HepG2 (cell line): ENCODE measurements around the gene H6PD. TPM values are rescaled to one million over a fixed set of nuclear protein-coding genes. Genes with fewer than 3 reads are reported as not detected.

Source experiments
- DMAP1 ChIP-seq: IDR thresholded peaks from 2 replicates; pipeline ENCODE4 v1.6.1; 2016
- ETV5 ChIP-seq: IDR thresholded peaks from 2 replicates; pipeline ENCODE4 v1.6.1; 2018; ENCODE audit warnings: missing biosample characterization, missing genetic modification reagents, inconsistent platforms, borderline replicate concordance
- GFI1 ChIP-seq: sonication (generic); formaldehyde crosslinking; IDR thresholded peaks from 2 replicates; pipeline ENCODE4 v1.5.0; 2020; ENCODE audit warnings: missing genetic modification reagents, mild to moderate bottlenecking, borderline replicate concordance
- HNF4A ChIP-seq: sonication (generic); formaldehyde crosslinking; IDR thresholded peaks from 2 replicates; pipeline ENCODE4 v1.4.0; 2020; ENCODE audit warnings: missing genetic modification reagents
- HNF4G ChIP-seq, 2 experiments: sonication (generic) in 1 of 2; formaldehyde crosslinking in 1 of 2; IDR thresholded peaks; 2 replicates each; pipeline versions ENCODE4 v1.4.0 to v1.6.1; 2011 to 2020; ENCODE audit warnings: borderline replicate concordance in 2 of 2, low read depth in 2 of 2, mild to moderate bottlenecking in 2 of 2, low read length in 1 of 2, missing genetic modification reagents in 1 of 2, moderate library complexity in 1 of 2
- HOXD1 ChIP-seq: sonication (generic); formaldehyde crosslinking; IDR thresholded peaks from 2 replicates; pipeline ENCODE4 v1.5.0; 2020; ENCODE audit warnings: missing genetic modification reagents
- MTA3 ChIP-seq: sonication (generic); formaldehyde crosslinking; IDR thresholded peaks from 2 replicates; pipeline ENCODE4 v1.4.0; 2020; ENCODE audit warnings: missing genetic modification reagents
- MYC ChIP-seq: sonication (generic); formaldehyde crosslinking; IDR thresholded peaks from 2 replicates; pipeline ENCODE4 v1.9.0; 2021; ENCODE audit warnings: missing genetic modification reagents, borderline replicate concordance
- NRL ChIP-seq: sonication (generic); formaldehyde crosslinking; IDR thresholded peaks from 2 replicates; pipeline ENCODE4 v1.5.0; 2020; ENCODE audit warnings: missing genetic modification reagents, mild to moderate bottlenecking, moderate library complexity, borderline replicate concordance
- PHB2 ChIP-seq: fragments of 450-650 bp; IDR thresholded peaks from 2 replicates; pipeline ENCODE4 v1.6.1; 2018; ENCODE audit not compliant: partially characterized antibody
- POLR2AphosphoS5 ChIP-seq: IDR thresholded peaks from 2 replicates; pipeline ENCODE4 v1.6.1; 2012; ENCODE audit warnings: low read depth, low read length
- RELA ChIP-seq: sonication (generic); formaldehyde crosslinking; IDR thresholded peaks from 2 replicates; pipeline ENCODE4 v1.4.0; 2020; ENCODE audit warnings: missing genetic modification reagents
- ZFP37 ChIP-seq: sonication (generic); formaldehyde crosslinking; IDR thresholded peaks from 2 replicates; pipeline ENCODE4 v1.4.0; 2020; ENCODE audit warnings: missing genetic modification reagents, borderline replicate concordance
- ZIK1 ChIP-seq: sonication (generic); formaldehyde crosslinking; IDR thresholded peaks from 2 replicates; pipeline ENCODE4 v1.5.0; 2020; ENCODE audit warnings: mild to moderate bottlenecking, low read depth, missing genetic modification reagents, borderline replicate concordance
- ZNF101 ChIP-seq: sonication (generic); formaldehyde crosslinking; IDR thresholded peaks from 2 replicates; pipeline ENCODE4 v1.4.0; 2020; ENCODE audit warnings: mild to moderate bottlenecking, low read depth, missing genetic modification reagents, borderline replicate concordance
- ZNF143 ChIP-seq: sonication (generic); formaldehyde crosslinking; IDR thresholded peaks from 2 replicates; pipeline ENCODE4 v1.4.0; 2020; ENCODE audit warnings: missing genetic modification reagents
- ZNF543 ChIP-seq: sonication (generic); formaldehyde crosslinking; IDR thresholded peaks from 2 replicates; pipeline ENCODE4 v1.4.0; 2020; ENCODE audit warnings: mild to moderate bottlenecking, missing genetic modification reagents
- ZNF605 ChIP-seq: sonication (generic); formaldehyde crosslinking; IDR thresholded peaks from 2 replicates; pipeline ENCODE4 v1.8.0; 2022; ENCODE audit warnings: mild to moderate bottlenecking, missing genetic modification reagents
- ZNF709 ChIP-seq: sonication (generic); formaldehyde crosslinking; IDR thresholded peaks from 2 replicates; pipeline ENCODE4 v1.5.0; 2020; ENCODE audit warnings: mild to moderate bottlenecking, missing genetic modification reagents
- ZNF788 ChIP-seq: sonication (generic); formaldehyde crosslinking; IDR thresholded peaks from 2 replicates; pipeline ENCODE4 v1.5.0; 2020; ENCODE audit warnings: mild to moderate bottlenecking, missing genetic modification reagents, borderline replicate concordance
- polyA plus RNA-seq, 8 experiments: library from polyadenylated mRNA; depleted of rRNA in 3 of 8; stranded (reverse) in 7 of 8; unstranded in 1 of 8; fragments of >200 nt; fragmentation: Illumina TruSeq in 4 of 8; extraction: Trizol in 4 of 8; gene quantifications; 2 replicates each; pipeline versions ENCODE4 v1.2.1 to v1.2.3, GENCODE V29; 2011 to 2016; ENCODE audit warnings: low read depth in 4 of 8, missing spikeins in 1 of 8, mixed read lengths in 1 of 8; ENCODE audit not compliant: insufficient read depth in 1 of 8
- total RNA-seq, 5 experiments: library from RNA; depleted of rRNA; stranded (reverse); fragments of >200 nt; fragmentation: Illumina TruSeq; extraction: Trizol; gene quantifications; 2 replicates each; pipeline ENCODE4 v1.2.3, GENCODE V29; 2016; ENCODE audit warnings: low read depth in 1 of 5
- TF ChIP-seq, protein P1 (sequence below): IDR thresholded peaks from 2 replicates; pipeline ENCODE4 v1.6.1; 2016; ENCODE audit warnings: missing genetic modification reagents, missing compliant biosample characterization
- TF ChIP-seq, protein P2 (sequence below): sonication (generic); formaldehyde crosslinking; IDR thresholded peaks from 2 replicates; pipeline ENCODE4 v1.5.0; 2020; ENCODE audit warnings: missing genetic modification reagents
- TF ChIP-seq, protein P3 (sequence below): sonication (generic); formaldehyde crosslinking; IDR thresholded peaks from 2 replicates; pipeline ENCODE4 v1.5.0; 2020; ENCODE audit warnings: missing genetic modification reagents, mild to moderate bottlenecking, borderline replicate concordance
- TF ChIP-seq, protein P4 (sequence below): sonication (generic); formaldehyde crosslinking; IDR thresholded peaks from 2 replicates; pipeline ENCODE4 v1.8.1; 2023; ENCODE audit warnings: mild to moderate bottlenecking, moderate library complexity, missing genetic modification reagents

H6PD gene
- total and polyA plus RNA-seq, 2 of the 13 experiments (the other 11 are each of a cell fraction or from before 2014, with no cell fraction given): 9.3 to 14.1 TPM

DNA sequence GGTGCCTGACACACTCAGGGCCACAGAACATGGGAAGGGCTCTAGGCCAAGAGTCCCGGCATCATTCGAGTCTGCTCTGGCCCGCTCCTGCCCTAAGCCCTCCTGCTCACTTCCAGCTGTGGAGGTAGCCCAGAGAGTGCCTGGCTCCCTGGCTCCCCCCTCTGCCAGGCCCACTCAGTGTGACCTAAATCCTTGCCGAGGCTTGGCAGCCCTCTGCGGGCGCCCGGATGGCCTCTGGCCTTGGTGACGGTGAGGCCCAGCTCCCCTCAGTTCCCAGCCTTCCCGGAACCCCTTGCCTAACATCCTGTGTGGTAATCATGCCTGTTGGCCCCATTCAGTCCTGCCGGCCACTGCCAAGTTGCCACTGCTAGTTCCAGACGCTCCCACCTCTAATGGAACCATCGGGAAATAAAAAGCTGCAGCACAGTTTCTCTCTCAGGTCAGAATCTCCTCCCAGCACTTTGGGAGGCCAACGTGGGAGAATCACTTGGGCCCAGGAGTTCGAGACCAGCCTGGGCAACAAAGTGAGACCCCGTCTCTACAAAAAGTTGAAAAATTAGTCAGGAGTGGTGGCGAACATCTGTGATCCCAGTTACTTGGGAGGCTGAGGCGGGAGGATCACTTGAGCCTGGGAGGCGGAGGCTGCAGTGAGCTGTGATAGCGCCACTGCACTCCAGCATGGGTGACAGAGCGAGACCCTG is 1.2 kb upstream of the H6PD start (continued):
- TF ChIP-seq ETV5 (CRISPR knock-in tag) (peak; percentile 99), HNF4G (IDR thresholded peaks at IDR 0.05; ENCODE audit: borderline replicate concordance, low read depth, low read length) (no peak; the same call in 1 of the 2 replicates), HNF4G (CRISPR knock-in tag; IDR thresholded peaks at IDR 0.05; ENCODE audit: borderline replicate concordance, low read depth) (peak; percentile 71; the same call in 1 of the 2 replicates), ZNF605 (CRISPR knock-in tag) (peak; percentile 95), DMAP1 (CRISPR knock-in tag) (peak; percentile 63), HNF4A (peak; percentile 70), POLR2AphosphoS5 (peak; percentile 65), ZIK1 (CRISPR knock-in tag) (peak; percentile 87; the same call in 1 of the 2 replicates), ZNF709 (peak; percentile 56; the same call in 1 of the 2 replicates), MTA3 (no peak), NRL (CRISPR knock-in tag) (peak; percentile 91), HOXD1 (CRISPR knock-in tag) (peak; percentile 70; the same call in 1 of the 2 replicates), PHB2 (no peak), ZNF101 (CRISPR knock-in tag) (no peak), ZFP37 (CRISPR knock-in tag) (no peak), ZNF143 (CRISPR knock-in tag) (peak; percentile 56), ZNF788 (CRISPR knock-in tag) (peak; percentile 93; the same call in 1 of the 2 replicates), MYC (CRISPR knock-in tag) (peak; percentile 73; the same call in 1 of the 2 replicates), ZNF543 (CRISPR knock-in tag) (peak; percentile 36; the same call in 1 of the 2 replicates), GFI1 (CRISPR knock-in tag) (peak; percentile 75; the same call in 1 of the 2 replicates), RELA (CRISPR knock-in tag) (peak; percentile 91; the same call in 1 of the 2 replicates)
- TF ChIP-seq, protein P1, sequence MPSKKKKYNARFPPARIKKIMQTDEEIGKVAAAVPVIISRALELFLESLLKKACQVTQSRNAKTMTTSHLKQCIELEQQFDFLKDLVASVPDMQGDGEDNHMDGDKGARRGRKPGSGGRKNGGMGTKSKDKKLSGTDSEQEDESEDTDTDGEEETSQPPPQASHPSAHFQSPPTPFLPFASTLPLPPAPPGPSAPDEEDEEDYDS (CRISPR knock-in tag): peak; percentile 81
- TF ChIP-seq, protein P2, sequence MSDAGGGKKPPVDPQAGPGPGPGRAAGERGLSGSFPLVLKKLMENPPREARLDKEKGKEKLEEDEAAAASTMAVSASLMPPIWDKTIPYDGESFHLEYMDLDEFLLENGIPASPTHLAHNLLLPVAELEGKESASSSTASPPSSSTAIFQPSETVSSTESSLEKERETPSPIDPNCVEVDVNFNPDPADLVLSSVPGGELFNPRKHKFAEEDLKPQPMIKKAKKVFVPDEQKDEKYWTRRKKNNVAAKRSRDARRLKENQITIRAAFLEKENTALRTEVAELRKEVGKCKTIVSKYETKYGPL: peak; percentile 63; the same call in 1 of the 2 replicates
- TF ChIP-seq, protein P3, sequence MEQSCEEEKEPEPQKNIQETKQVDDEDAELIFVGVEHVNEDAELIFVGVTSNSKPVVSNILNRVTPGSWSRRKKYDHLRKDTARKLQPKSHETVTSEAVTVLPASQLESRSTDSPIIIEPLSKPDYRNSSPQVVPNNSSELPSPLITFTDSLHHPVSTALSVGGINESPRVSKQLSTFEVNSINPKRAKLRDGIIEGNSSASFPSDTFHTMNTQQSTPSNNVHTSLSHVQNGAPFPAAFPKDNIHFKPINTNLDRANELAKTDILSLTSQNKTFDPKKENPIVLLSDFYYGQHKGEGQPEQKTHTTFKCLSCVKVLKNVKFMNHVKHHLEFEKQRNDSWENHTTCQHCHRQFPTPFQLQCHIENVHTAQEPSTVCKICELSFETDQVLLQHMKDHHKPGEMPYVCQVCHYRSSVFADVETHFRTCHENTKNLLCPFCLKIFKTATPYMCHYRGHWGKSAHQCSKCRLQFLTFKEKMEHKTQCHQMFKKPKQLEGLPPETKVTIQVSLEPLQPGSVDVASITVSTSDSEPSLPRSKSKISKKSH (CRISPR knock-in tag): peak; percentile 83
- TF ChIP-seq, protein P4, sequence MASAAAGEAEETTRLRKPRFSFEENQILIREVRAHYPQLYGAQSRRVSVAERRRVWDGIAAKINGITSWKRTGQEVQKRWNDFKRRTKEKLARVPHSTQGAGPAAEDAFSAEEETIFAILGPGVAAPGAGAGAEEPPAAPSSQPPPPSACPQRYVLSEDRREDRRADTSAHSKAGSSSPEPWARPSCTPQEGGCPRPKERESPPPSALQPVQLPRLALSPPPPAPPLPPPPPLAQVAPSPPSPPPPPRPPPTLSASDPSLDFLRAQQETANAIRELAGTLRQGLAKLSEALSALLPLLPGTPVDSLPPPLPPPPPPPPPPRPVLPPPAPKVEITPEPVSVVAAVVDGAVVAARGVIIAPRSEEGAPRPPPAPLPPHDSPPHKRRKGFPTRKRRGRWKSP (CRISPR knock-in tag): peak; percentile 92
